K562 (cell line): ENCODE data around the gene INSYN2B. TPM values are rescaled to one million over a fixed set of nuclear protein-coding genes. Genes with fewer than 3 reads are reported as not detected.
A peak's percentile ranks its signal among the peaks of the same experiment; 100 is the strongest.

Source experiments
- ATAC-seq: fragments of 200-7000 bp; cut with Tn5 transposase; 3 replicates; pipeline ENCODE4 v1.9.1; 2020; ENCODE audit warnings: moderate library complexity
- BruUV-seq: library from RNA; stranded (reverse); fragments of 400-500 nt; replicated peaks from 2 replicates; lab custom pipeline; 2021; lab: Mats Ljungman, UMichigan
- CTCF ChIA-PET: fragments of 300-600 bp; formaldehyde crosslinking; extraction: SDS; loops from one replicate; lab custom pipeline; 2021; ENCODE audit warnings: low intra/inter-chr PET ratio; lab: Yijun Ruan, JAX
- POLR2A ChIA-PET: fragments of 300-600, 350-650 bp; sonication (Branson Sonifier 250); formaldehyde crosslinking; extraction: SDS; loops from one replicate; lab custom pipeline; 2021; ENCODE audit warnings: antibody characterized with exemption, inconsistent platforms; lab: Yijun Ruan, JAX
- DNase-seq, 4 experiments: peaks; one replicate each; pipeline versions ENCODE4 v3.0.0 to v3.0.0-alpha.2; 2011 to 2018; ENCODE audit warnings: low spot score in 3 of 4, mixed read lengths in 3 of 4; ENCODE audit errors: extremely low read depth in 1 of 4
- FAIRE-seq: peaks from 2 replicates; lab custom pipeline; 2011; peaks lifted over from hg19 to GRCh38; lab: Jason Lieb, UNC
- H2AFZ ChIP-seq: 2 replicates; pipeline ENCODE4 v1.6.0; 2011; ENCODE audit warnings: low read depth, low read length, control low read depth, inconsistent platforms
- H3K27ac ChIP-seq: fragments of 200-600 bp; 3 replicates; pipeline ENCODE4 v1.8.0; 2011; ENCODE audit warnings: low read depth, mild to moderate bottlenecking, control low read depth, inconsistent platforms, low read length, moderate library complexity, mixed read lengths; ENCODE audit errors: extremely low read depth
- H3K27me3 ChIP-seq, 2 experiments: fragments of 300-600 bp in 1 of 2; 2 replicates in 1 of 2; 3 replicates in 1 of 2; pipeline versions ENCODE4 v1.6.0 to v1.8.0; 2011; ENCODE audit warnings: inconsistent platforms in 2 of 2, low read length in 2 of 2, mild to moderate bottlenecking in 1 of 2, mixed read lengths in 1 of 2, moderate library complexity in 1 of 2; ENCODE audit not compliant: control insufficient read depth in 2 of 2, insufficient read depth in 2 of 2
- H3K36me3 ChIP-seq: fragments of 300-600 bp; 3 replicates; pipeline ENCODE4 v1.8.0; 2011; ENCODE audit warnings: mild to moderate bottlenecking, low read length, inconsistent platforms; ENCODE audit not compliant: control insufficient read depth, insufficient read depth
- H3K4me1 ChIP-seq, 2 experiments: fragments of 200-600 bp in 1 of 2; replicated peaks in 1 of 2; 2 replicates in 1 of 2; 3 replicates in 1 of 2; pipeline versions ENCODE4 v1.5.1 to v1.8.0; 2011; ENCODE audit warnings: inconsistent platforms in 2 of 2, low read length in 2 of 2, mild to moderate bottlenecking in 1 of 2, mixed read lengths in 1 of 2, moderate library complexity in 1 of 2; ENCODE audit not compliant: control insufficient read depth in 2 of 2, insufficient read depth in 2 of 2
- H3K4me2 ChIP-seq: 2 replicates; pipeline ENCODE4 v1.6.1; 2011; ENCODE audit warnings: low read length, control low read depth, inconsistent platforms, mixed read lengths; ENCODE audit not compliant: insufficient read depth
- H3K4me3 ChIP-seq: fragments of 200-600 bp; sonication (generic), shearing (Covaris generic); 2 replicates; pipeline ENCODE4 v1.5.1; 2016; ENCODE audit warnings: control low read depth, inconsistent platforms
- H3K79me2 ChIP-seq: fragments of 200-600 bp; 3 replicates; pipeline ENCODE4 v1.8.0; 2011; ENCODE audit warnings: low read length, inconsistent platforms; ENCODE audit not compliant: control insufficient read depth, insufficient read depth
- H3K9ac ChIP-seq, 2 experiments: 2 replicates each; pipeline versions ENCODE4 v1.6.0 to v1.6.1; 2011; ENCODE audit warnings: low read depth in 2 of 2, low read length in 2 of 2, control low read depth in 1 of 2, inconsistent platforms in 1 of 2, mild to moderate bottlenecking in 1 of 2, mixed read lengths in 1 of 2; ENCODE audit not compliant: insufficient read depth in 1 of 2
- H3K9me1 ChIP-seq: one replicate; pipeline ENCODE4 v1.6.0; 2011; ENCODE audit warnings: inconsistent platforms, mild to moderate bottlenecking, low read length, moderate library complexity; ENCODE audit not compliant: control insufficient read depth, insufficient read depth
- H3K9me3 ChIP-seq: replicated peaks from 2 replicates; pipeline ENCODE4 v1.5.1; 2011; ENCODE audit warnings: low read depth, low read length, inconsistent platforms; ENCODE audit not compliant: control insufficient read depth, insufficient read depth
- H4K20me1 ChIP-seq: replicated peaks from 2 replicates; pipeline ENCODE4 v1.6.1; 2011; ENCODE audit warnings: low read length, inconsistent platforms, mixed read lengths; ENCODE audit not compliant: control insufficient read depth, insufficient read depth
- DACH1 ChIP-seq: fragments of 450-650 bp; IDR thresholded peaks from 2 replicates; pipeline ENCODE4 v1.6.1; 2018; ENCODE audit not compliant: partially characterized antibody
- FIP1L1 ChIP-seq: fragments of 200-400 bp; formaldehyde crosslinking; IDR thresholded peaks from 2 replicates; pipeline ENCODE4 v1.6.1; 2018; ENCODE audit warnings: mild to moderate bottlenecking, low read depth, low read length; ENCODE audit not compliant: poor library complexity, severe bottlenecking
- GATA2 ChIP-seq: sonication (generic); formaldehyde crosslinking; IDR thresholded peaks from 2 replicates; pipeline ENCODE4 v1.4.0; 2020; ENCODE audit warnings: mild to moderate bottlenecking, missing genetic modification reagents
- GATAD2B ChIP-seq: fragments of 450-650 bp; IDR thresholded peaks from 2 replicates; pipeline ENCODE4 v1.6.1; 2017; ENCODE audit warnings: mild to moderate bottlenecking, borderline replicate concordance
- HLTF ChIP-seq: fragments of 450-650 bp; IDR thresholded peaks from 2 replicates; pipeline ENCODE4 v1.6.1; 2016
- MTA1 ChIP-seq: fragments of 450-650 bp; IDR thresholded peaks from 2 replicates; pipeline ENCODE4 v1.6.1; 2017; ENCODE audit warnings: borderline replicate concordance
- SMARCB1 ChIP-seq: IDR thresholded peaks from 2 replicates; pipeline ENCODE4 v1.6.1; 2011; ENCODE audit warnings: improper control_type of control experiment, low read depth; ENCODE audit not compliant: insufficient read length
- SRF ChIP-seq, 2 experiments: fragments of 250-450, 450-650 bp in 1 of 2; sonication (Bioruptor Pico) in 1 of 2; sonication (generic) in 1 of 2; formaldehyde crosslinking; IDR thresholded peaks; 2 replicates each; pipeline versions ENCODE4 v1.5.0 to v1.5.1; 2020 to 2022; ENCODE audit warnings: mild to moderate bottlenecking in 1 of 2, missing genetic modification reagents in 1 of 2
- TSHZ1 ChIP-seq: fragments of 250-450 bp; sonication (Bioruptor Pico); IDR thresholded peaks from 2 replicates; pipeline ENCODE4 v1.4.0; 2020; ENCODE audit warnings: mild to moderate bottlenecking, moderate library complexity
- ZNF354B ChIP-seq: fragments of 250-450 bp; sonication (Bioruptor Pico); IDR thresholded peaks from 2 replicates; pipeline ENCODE4 v1.4.0; 2020
- ZNF695 ChIP-seq: fragments of 450-650 bp; formaldehyde crosslinking; IDR thresholded peaks from 2 replicates; pipeline ENCODE4 v1.4.0; 2020; ENCODE audit warnings: mild to moderate bottlenecking, moderate library complexity
- ZNF785 ChIP-seq: fragments of 250-450 bp; sonication (Bioruptor Pico); IDR thresholded peaks from 2 replicates; pipeline ENCODE4 v1.4.0; 2020; ENCODE audit warnings: mild to moderate bottlenecking
- WGBS: fragments of 100-300 bp; shearing (Covaris generic); methylation state at CpG from one replicate; pipeline ENCODE4 v1.1.6; 2016; ENCODE audit warnings: low coverage, mixed read lengths; ENCODE audit not compliant: insufficient coverage; ENCODE audit errors: missing lambda C conversion rate; 5-methylcytosine and 5-hydroxymethylcytosine counted together
- in situ Hi-C: fragments of 300-500 bp; cut with MboI; formaldehyde crosslinking; loops from 4 replicates; pipeline ENCODE4 v1.15.0; 2018; ENCODE audit warnings: inconsistent platforms, mixed read lengths
- intact Hi-C: fragments of 100-400 bp; cut with micrococcal nuclease; formaldehyde crosslinking; loops from 2 replicates; pipeline ENCODE4 v1.14.2; 2022
- polyA plus RNA-seq, 8 experiments: library from polyadenylated mRNA; depleted of rRNA in 4 of 8; stranded (reverse) in 5 of 8; unstranded in 3 of 8; fragments of >200 nt; fragmentation: Nextera tagmentation in 2 of 8; fragmentation: Illumina TruSeq in 1 of 8; extraction: Ambion mirVana in 2 of 8; extraction: Trizol in 1 of 8; gene quantifications; 2 replicates each; pipeline versions ENCODE4 v1.2.1 to v1.2.3, GENCODE V29; 2011 to 2014; ENCODE audit warnings: inconsistent platforms in 1 of 8, missing spikeins in 1 of 8
- total RNA-seq, 7 experiments: library from RNA; depleted of rRNA in 6 of 7; stranded (reverse); fragments of >200 nt in 6 of 7; fragmentation: Illumina TruSeq in 2 of 7; extraction: Trizol in 2 of 7; gene quantifications; 2 replicates each; pipeline versions ENCODE4 v1.2.1 to v1.2.3, GENCODE V29; 2011 to 2021; ENCODE audit warnings: low replicate concordance in 1 of 7
- TF ChIP-seq, protein P1 (sequence below): fragments of 450-650 bp; IDR thresholded peaks from 2 replicates; pipeline ENCODE4 v1.6.1; 2016; ENCODE audit warnings: antibody characterized with exemption

Gene INSYN2B
- total and polyA plus RNA-seq, 9 of the 15 experiments (the other 6 are each of a cell fraction or from before 2014, with no cell fraction given) = not detected

DNA sequence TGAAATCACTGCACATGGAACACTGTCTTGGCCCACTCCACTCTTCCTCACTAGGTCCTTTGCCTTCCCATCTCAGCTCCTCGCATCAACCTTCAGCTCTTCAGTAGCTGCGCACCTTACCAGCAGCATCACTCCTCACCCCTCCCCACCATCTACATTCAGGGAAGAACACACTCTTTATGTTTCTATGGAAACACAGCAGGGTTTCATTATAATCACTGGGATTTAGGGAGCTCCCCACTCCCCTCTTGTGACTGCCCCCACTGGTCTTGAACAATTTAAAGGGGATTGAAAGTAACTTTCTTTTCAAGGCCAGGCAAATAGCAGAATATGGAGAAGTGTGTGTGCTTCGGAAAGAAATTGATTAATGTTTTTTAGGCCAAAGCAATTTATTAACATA lies 111.2 kb downstream of the INSYN2B start:
- Histone ChIP-seq H3K27ac (no peak overlapping the region), H4K20me1 (no peaks in the 10 kb centered on the region), H2AFZ (no peak overlapping the region), H3K79me2 (no peaks in the 10 kb centered on the region), H3K9me1 (no peaks in the 10 kb centered on the region), H3K27me3 (no peaks in the 10 kb centered on the region), H3K4me1 (no peaks in the 10 kb centered on the region), H3K4me3 (no peak overlapping the region), H3K9me3 (no peaks in the 10 kb centered on the region), H3K36me3 (no peaks in the 10 kb centered on the region), H3K4me2 (no peak overlapping the region), H3K9ac (no peak overlapping the region)
- DNase-seq (no peak), ATAC-seq (no peak)
- WGBS = 33% methylated on average over 3 of the region's 3 CpGs
- no TSS peak for BruUV-seq
- POLR2A ChIA-PET = interaction anchor here (0.6 to 1.1 kb wide), 2 partner anchors 13 to 111 kb away, joined by 3 to 4 read pairs; partner anchors contain the start of gene INSYN2B
- CTCF ChIA-PET = no interaction called here
- intact Hi-C loops = no loop called here
- TF ChIP-seq SMARCB1 (no peak), HLTF (no peak), ZNF354B (no peak)
- TF ChIP-seq, all 486 proteins: peak for 0
- in situ Hi-C loops = no loop called here
- FAIRE-seq = no peak

GRCh38 chr5:169867347-169867746 lies 112.9 kb downstream of the INSYN2B start:
- intact Hi-C loops = no loop called here
- no TSS peak for BruUV-seq
- WGBS = 27% methylated on average over 2 of the region's 2 CpGs
- no peaks in the 10 kb centered on the region for H3K36me3 ChIP-seq
- CTCF ChIA-PET = no interaction called here
- H4K20me1 ChIP-seq = no peaks in the 10 kb centered on the region
- H3K4me2 ChIP-seq = no peak overlapping the region
- no peaks in the 10 kb centered on the region; a peak in 1 of 5 replicates for H3K27me3 ChIP-seq
- POLR2A ChIA-PET = no interaction called here
- no peak overlapping the region for H3K9ac ChIP-seq
- no peaks in the 10 kb centered on the region for H3K9me1 ChIP-seq
- FAIRE-seq = no peak
- no peaks in the 10 kb centered on the region for H3K79me2 ChIP-seq
- H3K4me3 ChIP-seq = no peak overlapping the region
- no peak for ATAC-seq
- no peaks in the 10 kb centered on the region for H3K9me3 ChIP-seq
- no peak overlapping the region for H3K27ac ChIP-seq
- H2AFZ ChIP-seq = no peak overlapping the region
- in situ Hi-C loops = no loop called here
- H3K4me1 ChIP-seq = no peaks in the 10 kb centered on the region
- DNase-seq = no peak
- TF ChIP-seq GATAD2B (0 out of 2 replicates have a peak, but pooled peaks have one; percentile 40), ZNF695 (CRISPR knock-in tag) (no peak), SRF (CRISPR knock-in tag; IDR thresholded peaks at IDR 0.05) (no peak), ZNF785 (CRISPR knock-in tag) (no peak), GATA2 (CRISPR knock-in tag) (peak; percentile 19; the same call in 1 of the 2 replicates), FIP1L1 (no peak), DACH1 (peak; percentile 72), MTA1 (peak; percentile 70), TSHZ1 (CRISPR knock-in tag) (no peak)
- TF ChIP-seq, protein P1, sequence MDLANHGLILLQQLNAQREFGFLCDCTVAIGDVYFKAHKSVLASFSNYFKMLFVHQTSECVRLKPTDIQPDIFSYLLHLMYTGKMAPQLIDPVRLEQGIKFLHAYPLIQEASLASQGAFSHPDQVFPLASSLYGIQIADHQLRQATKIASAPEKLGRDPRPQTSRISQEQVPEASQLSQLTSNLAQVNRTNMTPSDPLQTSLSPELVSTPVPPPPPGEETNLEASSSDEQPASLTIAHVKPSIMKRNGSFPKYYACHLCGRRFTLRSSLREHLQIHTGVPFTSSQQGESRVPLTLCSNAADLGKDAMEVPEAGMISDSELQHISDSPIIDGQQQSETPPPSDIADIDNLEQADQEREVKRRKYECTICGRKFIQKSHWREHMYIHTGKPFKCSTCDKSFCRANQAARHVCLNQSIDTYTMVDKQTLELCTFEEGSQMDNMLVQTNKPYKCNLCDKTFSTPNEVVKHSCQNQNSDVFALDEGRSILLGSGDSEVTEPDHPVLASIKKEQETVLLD = peak; percentile 71
